Activated CD4-positive, alpha-beta T cell treated with anti-CD3 and anti-CD28 coated beads, Interleukin-2, Interleukin-6, amounts not matched to agents 100 ng/mL and 50 ng/mL, durations not matched to agents 16 hours and 8 hours (primary cell): Measurements from ENCODE around the gene NUP214.
"Not testable (repeated sequence)": the region's sequence is repeated elsewhere in the genome, so short reads cannot be mapped to it uniquely, and the experiment has no call there.

Experiments used
- DNase-seq: peaks from one replicate; pipeline ENCODE4 v3.0.0-alpha.2; 2020

The NUP214 gene

GRCh38 chr9:131167146-131167692 is 41.8 kb downstream of the NUP214 start:
- DNase-seq = no peak

GRCh38 chr9:131167936-131168335 is 42.5 kb downstream of the NUP214 start:
- DNase-seq = no peak

GRCh38 chr9:131169563-131170240 is 44.3 kb downstream of the NUP214 start:
- no peak for DNase-seq

- DNase-seq = no peak
Measured at GRCh38 chr9:131173995-131174394, 48.6 kb downstream of the NUP214 start.

GRCh38 chr9:131174681-131175239 is 49.4 kb downstream of the NUP214 start:
- DNase-seq = peak; percentile 38

GRCh38 chr9:131177898-131178297 is 52.5 kb downstream of the NUP214 start:
- DNase-seq = no peak

GRCh38 chr9:131178382-131178781 is 53.0 kb downstream of the NUP214 start:
- peak; percentile 83 for DNase-seq

GRCh38 chr9:131178926-131179325 is 53.5 kb downstream of the NUP214 start:
- no peak for DNase-seq

- no peak for DNase-seq
Measured at GRCh38 chr9:131179561-131180219, 54.3 kb downstream of the NUP214 start.

- no peak for DNase-seq
Measured at GRCh38 chr9:131180454-131180853, 55.1 kb downstream of the NUP214 start.

GRCh38 chr9:131181091-131181681 is 55.8 kb downstream of the NUP214 start:
- DNase-seq = no peak

- DNase-seq = no peak
Measured at GRCh38 chr9:131185924-131186323, 60.5 kb downstream of the NUP214 start.

- DNase-seq = no peak
Measured at GRCh38 chr9:131186622-131187021, 61.2 kb downstream of the NUP214 start.

- peak; percentile 11 for DNase-seq
Measured at GRCh38 chr9:131187957-131188356, 62.6 kb downstream of the NUP214 start.

- no peak for DNase-seq
Measured at GRCh38 chr9:131188976-131189375, 63.6 kb downstream of the NUP214 start.

- DNase-seq = no peak
Measured at GRCh38 chr9:131190191-131190590, 64.8 kb downstream of the NUP214 start.

GRCh38 chr9:131191032-131191431 is 65.6 kb downstream of the NUP214 start:
- not testable (repeated sequence) for DNase-seq

GRCh38 chr9:131191857-131192256 is 66.5 kb downstream of the NUP214 start:
- no peak for DNase-seq

- DNase-seq = no peak
Measured at GRCh38 chr9:131193051-131193450, 67.7 kb downstream of the NUP214 start.

- no peak for DNase-seq
Measured at GRCh38 chr9:131194762-131195161, 69.4 kb downstream of the NUP214 start.

GRCh38 chr9:131197160-131197911 is 72.0 kb downstream of the NUP214 start:
- no peak for DNase-seq

GRCh38 chr9:131198041-131198715 is 72.8 kb downstream of the NUP214 start:
- DNase-seq = no peak
